Neural progenitor cell (in vitro differentiated cells): ENCODE measurements around the gene HDAC1. TPM values are rescaled to one million over a fixed set of nuclear protein-coding genes. Genes with fewer than 3 reads are reported as not detected.

Experiments used
- DNase-seq: peaks from one replicate; pipeline ENCODE4 v3.0.0-alpha.2; 2016; ENCODE audit warnings: low spot score
- H2AFZ ChIP-seq: fragments of 200-600 bp; sonication (generic); replicated peaks from 2 replicates; pipeline ENCODE4 v1.6.1; 2016; ENCODE audit warnings: antibody characterized with exemption
- H3F3A ChIP-seq: fragments of 200-600 bp; sonication (generic); 2 replicates; pipeline ENCODE4 v1.6.1; 2016; ENCODE audit warnings: antibody characterized with exemption, low read depth
- H3K27ac ChIP-seq: fragments of 200-600 bp; sonication (generic); 2 replicates; pipeline ENCODE4 v1.5.1; 2016; ENCODE audit warnings: mild to moderate bottlenecking
- H3K27me3 ChIP-seq: fragments of 200-600 bp; sonication (generic); 2 replicates; pipeline ENCODE4 v1.6.1; 2016; ENCODE audit warnings: mild to moderate bottlenecking, moderate library complexity
- H3K36me3 ChIP-seq: fragments of 200-600 bp; sonication (generic); 2 replicates; pipeline ENCODE4 v1.5.1; 2016
- H3K4me1 ChIP-seq: fragments of 200-600 bp; sonication (generic); 2 replicates; pipeline ENCODE4 v1.6.1; 2016; ENCODE audit warnings: mixed run types
- H3K4me2 ChIP-seq: fragments of 200-600 bp; sonication (generic); 2 replicates; pipeline ENCODE4 v1.6.1; 2016
- H3K4me3 ChIP-seq: fragments of 200-600 bp; sonication (generic); 2 replicates; pipeline ENCODE4 v1.5.1; 2016
- H3K79me2 ChIP-seq: fragments of 200-600 bp; sonication (generic); 2 replicates; pipeline ENCODE4 v1.6.1; 2016; ENCODE audit warnings: low read depth
- H3K9ac ChIP-seq: fragments of 200-600 bp; sonication (generic); 2 replicates; pipeline ENCODE4 v1.6.1; 2016
- H3K9me3 ChIP-seq: fragments of 200-600 bp; sonication (generic); 2 replicates; pipeline ENCODE4 v1.5.1; 2016; ENCODE audit warnings: low read depth
- H4K20me1 ChIP-seq: fragments of 200-600 bp; sonication (generic); 2 replicates; pipeline ENCODE4 v1.6.1; 2016; ENCODE audit warnings: low read depth
- H3K27ac Mint-ChIP-seq: 3 replicates; pipeline ENCODE4 v1.8.0; 2021; ENCODE audit warnings: mixed read lengths
- H3K27me3 Mint-ChIP-seq: 2 replicates; pipeline ENCODE4 v1.8.0; 2022; ENCODE audit warnings: low read depth, mild to moderate bottlenecking, inconsistent platforms, moderate library complexity, mixed read lengths; ENCODE audit not compliant: insufficient read depth
- H3K36me3 Mint-ChIP-seq: 3 replicates; pipeline ENCODE4 v1.8.0; 2021; ENCODE audit warnings: mixed read lengths
- H3K4me1 Mint-ChIP-seq: 3 replicates; pipeline ENCODE4 v1.8.0; 2021; ENCODE audit warnings: mixed read lengths
- H3K4me3 Mint-ChIP-seq: 3 replicates; pipeline ENCODE4 v1.8.0; 2021; ENCODE audit warnings: mild to moderate bottlenecking, moderate library complexity, mixed read lengths
- H3K9me3 Mint-ChIP-seq: 3 replicates; pipeline ENCODE4 v1.8.0; 2020; ENCODE audit warnings: mixed read lengths
- CTCF ChIP-seq: fragments of 200-600 bp; sonication (generic); IDR thresholded peaks from 2 replicates; pipeline ENCODE4 v1.5.1; 2017; ENCODE audit warnings: antibody characterized with exemption, mild to moderate bottlenecking
- EZH2 ChIP-seq: fragments of 200-600 bp; sonication (generic); IDR thresholded peaks from 2 replicates; pipeline ENCODE4 v1.6.1; 2017; ENCODE audit warnings: antibody characterized with exemption, mild to moderate bottlenecking, moderate library complexity
- EZH2phosphoT487 ChIP-seq: fragments of 200-600 bp; sonication (generic); IDR thresholded peaks from 2 replicates; pipeline ENCODE4 v1.6.1; 2017; ENCODE audit warnings: antibody characterized with exemption
- small RNA-seq: library from RNA; depleted of rRNA; stranded (forward); fragments of <200 nt; gene quantifications from one replicate; pipeline ENCODE3, GENCODE V24; 2015
- total RNA-seq: library from RNA; depleted of rRNA; stranded (reverse); fragments of >200 nt; gene quantifications from 2 replicates; pipeline ENCODE4 v1.2.3, GENCODE V29; 2015; ENCODE audit warnings: low replicate concordance

The HDAC1 gene
- total RNA-seq, 1 donor from 2014 or later = 129 TPM

GRCh38 chr1:32376199-32376598 is 84.3 kb downstream of the HDAC1 start:
- no peak overlapping the region for H3K4me3 ChIP-seq
- H3K27me3 ChIP-seq = no peaks in the 10 kb centered on the region
- peaks cover under 1% of the 10 kb centered on the region for H3K36me3 ChIP-seq
- DNase-seq = no peak
- peaks cover 28% of the 10 kb centered on the region for H3K36me3 Mint-ChIP-seq
- H3K4me3 Mint-ChIP-seq = no peak overlapping the region
- H3K79me2 ChIP-seq = no peaks in the 10 kb centered on the region
- no peaks in the 10 kb centered on the region for H3K9me3 ChIP-seq
- H3K27ac ChIP-seq = no peak overlapping the region
- H3K4me1 Mint-ChIP-seq = peaks cover 14% of the 10 kb centered on the region
- peaks cover 9% of the 10 kb centered on the region for H3K27me3 Mint-ChIP-seq
- H3K9me3 Mint-ChIP-seq = no peaks in the 10 kb centered on the region
- H3K4me2 ChIP-seq = no peak overlapping the region
- H3K9ac ChIP-seq = no peak overlapping the region
- no peaks in the 10 kb centered on the region for H3F3A ChIP-seq
- no peak overlapping the region for H2AFZ ChIP-seq
- TF ChIP-seq CTCF (no peak), EZH2phosphoT487 (no peak), EZH2 (no peak)
- no peaks in the 10 kb centered on the region for H3K4me1 ChIP-seq
- no peak overlapping the region for H3K27ac Mint-ChIP-seq
- no peaks in the 10 kb centered on the region for H4K20me1 ChIP-seq

DNA sequence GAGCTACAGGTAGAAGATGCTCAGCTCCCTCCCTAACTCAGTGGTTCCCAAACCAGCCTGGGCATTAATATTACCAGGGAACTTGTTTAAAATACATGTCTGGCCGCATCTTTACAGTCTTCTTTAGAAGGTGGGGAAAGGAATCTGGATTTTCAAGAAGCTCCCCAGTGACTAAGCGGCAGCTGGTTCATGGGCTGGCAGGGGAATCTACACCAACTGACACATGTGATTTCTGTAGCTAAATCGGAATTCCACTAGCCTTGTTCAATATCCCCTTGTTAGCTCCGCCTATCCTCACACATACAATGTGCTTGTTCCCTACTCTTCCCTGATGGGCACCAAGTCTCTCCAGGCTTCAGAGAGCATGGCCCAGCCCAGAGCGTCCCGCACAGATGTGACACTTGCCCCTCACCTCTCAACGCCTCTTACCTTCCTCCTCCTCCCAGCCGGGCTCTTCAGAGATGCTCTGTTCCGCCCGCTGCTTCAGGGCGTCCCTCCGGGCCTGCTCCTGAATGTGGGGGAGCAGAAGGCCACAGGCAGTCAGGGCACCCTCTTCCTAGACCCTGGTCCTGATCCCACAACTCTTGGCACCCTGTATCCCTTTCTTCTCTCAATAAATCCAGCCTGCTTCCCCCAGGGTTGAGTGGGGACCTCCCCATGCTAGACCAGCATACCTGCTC is 85.8 kb downstream of the HDAC1 start:
- H3K4me3 ChIP-seq = no peak overlapping the region
- Mint-ChIP-seq H3K27me3 (peaks cover 6% of the 10 kb centered on the region), H3K36me3 (peaks cover 30% of the 10 kb centered on the region), H3K4me3 (no peak overlapping the region), H3K9me3 (no peaks in the 10 kb centered on the region), H3K4me1 (peaks cover 14% of the 10 kb centered on the region), H3K27ac (no peak overlapping the region)
- H3K36me3 ChIP-seq = peaks cover 5% of the 10 kb centered on the region
- no peaks in the 10 kb centered on the region for H4K20me1 ChIP-seq
- DNase-seq = no peak
- no peaks in the 10 kb centered on the region for H3K9me3 ChIP-seq
- H2AFZ ChIP-seq = no peak overlapping the region
- H3K4me1 ChIP-seq = no peaks in the 10 kb centered on the region
- H3K4me2 ChIP-seq = no peak overlapping the region
- no peak overlapping the region for H3K27ac ChIP-seq
- H3K27me3 ChIP-seq = no peaks in the 10 kb centered on the region
- no peaks in the 10 kb centered on the region for H3F3A ChIP-seq
- H3K79me2 ChIP-seq = no peaks in the 10 kb centered on the region
- no peak overlapping the region for H3K9ac ChIP-seq
- TF ChIP-seq CTCF (no peak), EZH2phosphoT487 (no peak), EZH2 (no peak)

- peaks cover 27% of the 10 kb centered on the region for H3K36me3 Mint-ChIP-seq
- no peaks in the 10 kb centered on the region for H3F3A ChIP-seq
- H4K20me1 ChIP-seq = no peaks in the 10 kb centered on the region
- no peaks in the 10 kb centered on the region for H3K27me3 Mint-ChIP-seq
- no peak overlapping the region for H3K9ac ChIP-seq
- H3K36me3 ChIP-seq = peaks cover 5% of the 10 kb centered on the region
- no peak overlapping the region for H3K4me2 ChIP-seq
- peak overlapping the region; percentile 55 for H3K27ac Mint-ChIP-seq
- DNase-seq = no peak
- peaks cover 14% of the 10 kb centered on the region for H3K4me1 Mint-ChIP-seq
- no peak overlapping the region for H2AFZ ChIP-seq
- no peaks in the 10 kb centered on the region for H3K9me3 ChIP-seq
- no peak overlapping the region for H3K4me3 ChIP-seq
- H3K27me3 ChIP-seq = no peaks in the 10 kb centered on the region
- H3K27ac ChIP-seq = no peak overlapping the region
- no peak overlapping the region for H3K4me3 Mint-ChIP-seq
- H3K4me1 ChIP-seq = no peaks in the 10 kb centered on the region
- no peaks in the 10 kb centered on the region for H3K9me3 Mint-ChIP-seq
- TF ChIP-seq EZH2 (no peak), CTCF (no peak), EZH2phosphoT487 (no peak)
- no peaks in the 10 kb centered on the region for H3K79me2 ChIP-seq
Observed at GRCh38 chr1:32380057-32380456, 88.2 kb downstream of the HDAC1 start.

Small RNAs within 50 kb of the gene (small RNA-seq; reads per million reads assigned to genes)
- gene RF00017 (not detected), gene RF00019 (not detected)

Other genes starting within 250 kb of the HDAC1 start
- gene TMEM39B, start 219.1 kb upstream of the HDAC1 start, total RNA-seq = 2.3 and 11.7 TPM in 2 replicates
- 58.5 and 69.3 TPM in 2 replicates for gene KPNA6, start 184.0 kb upstream of the HDAC1 start, total RNA-seq
- gene TXLNA, start 112.4 kb upstream of the HDAC1 start, total RNA-seq = 37.2 and 51.0 TPM in 2 replicates
- gene CCDC28B, start 91.5 kb upstream of the HDAC1 start, total RNA-seq = 6.5 and 16.4 TPM in 2 replicates
- gene IQCC, start 86.4 kb upstream of the HDAC1 start, total RNA-seq = 5.6 and 5.8 TPM in 2 replicates
- not detected in 2 replicates for gene DCDC2B, start 83.0 kb upstream of the HDAC1 start, total RNA-seq
- gene TMEM234, start 69.7 kb upstream of the HDAC1 start, total RNA-seq = 6.0 and 13.7 TPM in 2 replicates
- 204 and 220 TPM in 2 replicates for gene EIF3I, start 69.7 kb upstream of the HDAC1 start, total RNA-seq
- gene FAM167B, start 44.9 kb upstream of the HDAC1 start, total RNA-seq = 0.17 and 5.3 TPM in 2 replicates
- gene LCK, start 40.8 kb upstream of the HDAC1 start, total RNA-seq = 0.32 and 0.77 TPM in 2 replicates
- gene MARCKSL1, start 44.1 kb downstream of the HDAC1 start, total RNA-seq = 258 and 542 TPM in 2 replicates
- gene FAM229A, start 70.4 kb downstream of the HDAC1 start, total RNA-seq = 3.8 and 7.6 TPM in 2 replicates
- gene TSSK3, start 70.5 kb downstream of the HDAC1 start, total RNA-seq = not detected in 2 replicates
- gene BSDC1, start 102.4 kb downstream of the HDAC1 start, total RNA-seq = 47.5 and 67.4 TPM in 2 replicates
- gene ZBTB8B, start 173.0 kb downstream of the HDAC1 start, total RNA-seq = 4.2 and 5.6 TPM in 2 replicates
- gene ZBTB8A, start 247.3 kb downstream of the HDAC1 start, total RNA-seq = 10.4 and 15.9 TPM in 2 replicates